HL-60 (cell line): Measurements from ENCODE around the gene KLF2.

ENCODE experiments used
- DNase-seq, 2 experiments: peaks; one replicate each; pipeline ENCODE4 v3.0.0-alpha.2; 2010 to 2020; ENCODE audit warnings: low read depth in 1 of 2, low spot score in 1 of 2
- H3K27ac ChIP-seq: fragments of 250-450 bp; sonication (Bioruptor Pico); replicated peaks from 2 replicates; pipeline ENCODE4 v1.5.1; 2020; ENCODE audit warnings: mild to moderate bottlenecking, moderate library complexity
- H3K27me3 ChIP-seq: fragments of 250-450 bp; sonication (Bioruptor Pico); 2 replicates; pipeline ENCODE4 v1.5.1; 2021; ENCODE audit warnings: mild to moderate bottlenecking, moderate library complexity; ENCODE audit not compliant: insufficient read depth, poor library complexity, severe bottlenecking
- H3K4me3 ChIP-seq: replicated peaks from 2 replicates; pipeline ENCODE4 v1.5.1; 2011; ENCODE audit warnings: mild to moderate bottlenecking, control low read depth, low read length; ENCODE audit not compliant: insufficient read depth
- CTCF ChIP-seq: IDR thresholded peaks from one replicate; pipeline ENCODE4 v1.5.1; 2011; ENCODE audit warnings: low read length, control low read depth, inconsistent platforms; ENCODE audit not compliant: insufficient read depth
- GABPA ChIP-seq: IDR thresholded peaks from 2 replicates; pipeline ENCODE4 v1.6.1; 2012; ENCODE audit warnings: low read depth
- POLR2AphosphoS5 ChIP-seq: IDR thresholded peaks from 2 replicates; pipeline ENCODE4 v1.6.1; 2012; ENCODE audit warnings: low read depth
- REST ChIP-seq: IDR thresholded peaks from 2 replicates; pipeline ENCODE4 v1.6.1; 2012; ENCODE audit warnings: low read depth; ENCODE audit not compliant: insufficient replicate concordance
- SPI1 ChIP-seq: IDR thresholded peaks from 2 replicates; pipeline ENCODE4 v1.6.1; 2012; ENCODE audit warnings: low read depth, mild to moderate bottlenecking, borderline replicate concordance

The KLF2 gene

GRCh38 chr19:16369664-16370576 lies 45.3 kb downstream of the KLF2 start:
- H3K27me3 ChIP-seq, result no peaks in the 10 kb centered on the region
- no peak overlapping the region for H3K4me3 ChIP-seq
- no peak overlapping the region for H3K27ac ChIP-seq
- no peak for TF ChIP-seq POLR2AphosphoS5
- no peak for TF ChIP-seq REST
- no peak for TF ChIP-seq SPI1
- no peak for TF ChIP-seq GABPA
- TF ChIP-seq CTCF, result no peak
- no peak for DNase-seq

- Histone ChIP-seq H3K4me3 (no peak overlapping the region), H3K27ac (no peak overlapping the region), H3K27me3 (no peaks in the 10 kb centered on the region)
- no peak for DNase-seq
- no peak for TF ChIP-seq SPI1
Observed at GRCh38 chr19:16370641-16371391, 46.2 kb downstream of the KLF2 start.

GRCh38 chr19:16371540-16371986 lies 46.9 kb downstream of the KLF2 start:
- no peak for TF ChIP-seq CTCF
- no peak for TF ChIP-seq SPI1
- TF ChIP-seq POLR2AphosphoS5, result no peak
- no peak for TF ChIP-seq REST
- no peak for TF ChIP-seq GABPA
- Histone ChIP-seq H3K27me3 (no peaks in the 10 kb centered on the region), H3K27ac (no peak overlapping the region), H3K4me3 (no peak overlapping the region)
- peak in 1 of 2 experiments; percentile 41 for DNase-seq

- no peak for TF ChIP-seq GABPA
- no peak for TF ChIP-seq SPI1
- no peak for TF ChIP-seq CTCF
- TF ChIP-seq POLR2AphosphoS5, result no peak
- no peak for TF ChIP-seq REST
- no peak for DNase-seq
- no peak overlapping the region for H3K4me3 ChIP-seq
- H3K27me3 ChIP-seq, result no peaks in the 10 kb centered on the region
- no peak overlapping the region for H3K27ac ChIP-seq
Observed at GRCh38 chr19:16372065-16372915, 47.7 kb downstream of the KLF2 start.
